HEK293 (cell line): ENCODE data around the gene SLC2A2.

Experiments
- BCL11A ChIP-seq: fragments of 450-650 bp; formaldehyde crosslinking; IDR thresholded peaks from 2 replicates; pipeline ENCODE4 v1.5.1; 2016; ENCODE audit warnings: low read depth, missing biosample characterization, missing genetic modification characterization
- GLIS2 ChIP-seq: fragments of 450-650 bp; formaldehyde crosslinking; IDR thresholded peaks from 2 replicates; pipeline ENCODE4 v1.5.1; 2016; ENCODE audit warnings: missing biosample characterization, missing genetic modification characterization
- KLF10 ChIP-seq: fragments of 450-650 bp; IDR thresholded peaks from 2 replicates; pipeline ENCODE4 v1.5.1; 2018; ENCODE audit warnings: missing biosample characterization, mild to moderate bottlenecking, missing genetic modification characterization
- MZF1 ChIP-seq: fragments of 450-650 bp; formaldehyde crosslinking; IDR thresholded peaks from 2 replicates; pipeline ENCODE4 v1.5.1; 2017; ENCODE audit warnings: missing biosample characterization, missing genetic modification characterization, borderline replicate concordance
- PRDM6 ChIP-seq: fragments of 450-650 bp; formaldehyde crosslinking; IDR thresholded peaks from 2 replicates; pipeline ENCODE4 v1.5.1; 2017; ENCODE audit warnings: missing biosample characterization, missing genetic modification characterization
- SALL2 ChIP-seq: fragments of 450-650 bp; formaldehyde crosslinking; IDR thresholded peaks from 2 replicates; pipeline ENCODE4 v1.5.0; 2017; ENCODE audit warnings: missing biosample characterization, mild to moderate bottlenecking, missing genetic modification characterization, borderline replicate concordance
- SP7 ChIP-seq: fragments of 450-650 bp; formaldehyde crosslinking; IDR thresholded peaks from 2 replicates; pipeline ENCODE4 v1.5.1; 2016; ENCODE audit warnings: missing biosample characterization, missing genetic modification characterization
- ZBTB10 ChIP-seq: fragments of 450-650 bp; formaldehyde crosslinking; IDR thresholded peaks from 2 replicates; pipeline ENCODE4 v1.5.1; 2016; ENCODE audit warnings: missing biosample characterization, missing genetic modification characterization
- ZBTB21 ChIP-seq: fragments of 450-650 bp; formaldehyde crosslinking; IDR thresholded peaks from 2 replicates; pipeline ENCODE4 v1.5.1; 2017; ENCODE audit warnings: missing biosample characterization, missing genetic modification characterization
- ZBTB49 ChIP-seq: fragments of 450-650 bp; formaldehyde crosslinking; IDR thresholded peaks from 2 replicates; pipeline ENCODE4 v1.5.1; 2016; ENCODE audit warnings: missing biosample characterization, missing genetic modification characterization, low read depth
- ZFP37 ChIP-seq: fragments of 450-650 bp; formaldehyde crosslinking; IDR thresholded peaks from 2 replicates; pipeline ENCODE4 v1.5.1; 2016; ENCODE audit warnings: missing biosample characterization, missing genetic modification characterization
- ZNF2 ChIP-seq: fragments of 450-650 bp; formaldehyde crosslinking; IDR thresholded peaks from 2 replicates; pipeline ENCODE4 v1.5.1; 2016; ENCODE audit warnings: missing biosample characterization, missing genetic modification characterization
- ZNF350 ChIP-seq: fragments of 450-650 bp; formaldehyde crosslinking; IDR thresholded peaks from 2 replicates; pipeline ENCODE4 v1.5.0; 2017; ENCODE audit warnings: missing biosample characterization, mild to moderate bottlenecking, missing genetic modification characterization
- ZNF510 ChIP-seq: fragments of 450-650 bp; formaldehyde crosslinking; IDR thresholded peaks from 2 replicates; pipeline ENCODE4 v1.5.1; 2018; ENCODE audit warnings: mild to moderate bottlenecking, missing genetic modification characterization, missing biosample characterization; ENCODE audit not compliant: insufficient replicate concordance
- ZNF610 ChIP-seq: fragments of 450-650 bp; formaldehyde crosslinking; IDR thresholded peaks from 2 replicates; pipeline ENCODE4 v1.5.1; 2016; ENCODE audit warnings: missing biosample characterization, missing genetic modification characterization, borderline replicate concordance
- ZNF664 ChIP-seq: fragments of 450-650 bp; formaldehyde crosslinking; IDR thresholded peaks from 2 replicates; pipeline ENCODE4 v1.5.1; 2016; ENCODE audit warnings: missing biosample characterization, missing genetic modification characterization
- ZNF701 ChIP-seq: fragments of 450-650 bp; formaldehyde crosslinking; IDR thresholded peaks from 2 replicates; pipeline ENCODE4 v1.5.1; 2016; ENCODE audit warnings: missing biosample characterization, missing genetic modification characterization
- ZNF776 ChIP-seq: fragments of 450-650 bp; formaldehyde crosslinking; IDR thresholded peaks from 2 replicates; pipeline ENCODE4 v1.5.0; 2017; ENCODE audit warnings: missing biosample characterization, missing genetic modification characterization, borderline replicate concordance
- ZNF777 ChIP-seq: fragments of 450-650 bp; formaldehyde crosslinking; IDR thresholded peaks from 2 replicates; pipeline ENCODE4 v1.5.1; 2017; ENCODE audit warnings: missing biosample characterization, missing genetic modification characterization, borderline replicate concordance
- ZSCAN23 ChIP-seq: fragments of 450-650 bp; formaldehyde crosslinking; IDR thresholded peaks from 2 replicates; pipeline ENCODE4 v1.5.1; 2016; ENCODE audit warnings: missing biosample characterization, missing genetic modification characterization
- TF ChIP-seq, protein P1 (sequence below): fragments of 450-650 bp; formaldehyde crosslinking; IDR thresholded peaks from 2 replicates; pipeline ENCODE4 v1.5.1; 2016; ENCODE audit warnings: missing biosample characterization, missing genetic modification characterization

Gene SLC2A2

DNA sequence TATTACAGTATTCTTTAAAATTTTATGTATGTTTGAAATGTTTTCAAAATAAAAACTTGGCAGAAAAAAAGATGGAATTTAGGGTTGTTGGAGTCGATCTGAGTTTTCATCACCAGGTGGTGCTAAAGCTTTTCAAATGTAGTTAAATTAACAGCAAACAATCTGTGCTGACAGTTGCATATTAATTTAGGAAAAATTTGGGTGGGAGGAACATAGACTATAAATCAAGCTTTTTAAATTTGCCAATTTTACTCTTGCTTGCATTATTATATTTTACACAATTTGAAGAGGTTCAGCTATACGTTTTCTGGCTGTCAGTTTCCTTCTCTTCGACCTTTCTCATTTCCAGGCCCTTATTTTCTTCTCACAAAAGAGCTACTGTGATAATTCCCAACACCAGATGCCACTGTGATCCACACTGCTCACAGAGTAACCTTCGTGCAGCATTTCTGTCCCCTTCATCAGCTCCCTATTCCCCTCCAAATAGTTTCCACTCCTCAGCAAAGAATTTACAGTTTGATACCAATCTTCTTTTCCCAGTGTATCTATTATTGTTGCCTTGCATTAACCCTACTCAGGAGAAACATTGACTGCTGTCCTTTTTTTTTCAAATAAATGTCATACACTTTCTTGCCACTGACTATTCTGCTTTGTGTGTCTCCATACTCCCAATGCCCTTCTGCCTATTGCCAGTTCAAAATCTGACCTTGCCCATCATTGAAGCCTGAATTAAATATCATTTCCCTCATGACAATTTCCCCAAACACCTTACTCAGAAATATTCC is 64.7 kb downstream of the SLC2A2 start (continued):
- TF ChIP-seq, protein P1, sequence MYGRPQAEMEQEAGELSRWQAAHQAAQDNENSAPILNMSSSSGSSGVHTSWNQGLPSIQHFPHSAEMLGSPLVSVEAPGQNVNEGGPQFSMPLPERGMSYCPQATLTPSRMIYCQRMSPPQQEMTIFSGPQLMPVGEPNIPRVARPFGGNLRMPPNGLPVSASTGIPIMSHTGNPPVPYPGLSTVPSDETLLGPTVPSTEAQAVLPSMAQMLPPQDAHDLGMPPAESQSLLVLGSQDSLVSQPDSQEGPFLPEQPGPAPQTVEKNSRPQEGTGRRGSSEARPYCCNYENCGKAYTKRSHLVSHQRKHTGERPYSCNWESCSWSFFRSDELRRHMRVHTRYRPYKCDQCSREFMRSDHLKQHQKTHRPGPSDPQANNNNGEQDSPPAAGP (tag by site-specific recombination): no peak
- TF ChIP-seq KLF10 (tag by site-specific recombination) (no peak), ZNF510 (tag by site-specific recombination) (no peak), SP7 (no peak), ZSCAN23 (tag by site-specific recombination) (no peak), ZNF776 (tag by site-specific recombination) (no peak), BCL11A (no peak), ZNF777 (tag by site-specific recombination) (no peak), ZFP37 (tag by site-specific recombination) (0 out of 2 replicates have a peak, but pooled peaks have one; percentile 62), ZNF701 (no peak), ZBTB21 (tag by site-specific recombination) (no peak), SALL2 (tag by site-specific recombination) (no peak), ZBTB10 (tag by site-specific recombination) (no peak), GLIS2 (no peak), ZBTB49 (tag by site-specific recombination) (no peak), MZF1 (tag by site-specific recombination) (no peak), PRDM6 (no peak), ZNF610 (tag by site-specific recombination) (no peak), ZNF2 (tag by site-specific recombination) (0 out of 2 replicates have a peak, but pooled peaks have one; percentile 21), ZNF664 (peak; percentile 45; the same call in 1 of the 2 replicates), ZNF350 (tag by site-specific recombination) (no peak)
